Measurements from ENCODE around the gene PCBP3. TPM values are rescaled to one million over a fixed set of nuclear protein-coding genes. Genes with fewer than 3 reads are reported as not detected.

The PCBP3 gene
- total and polyA plus RNA-seq, 2 of the 8 experiments (the other 6 are each of a cell fraction or from before 2014, with no cell fraction given): 3.5 to 6.3 TPM

GRCh38 chr21:45948576-45949141 lies 305.1 kb downstream of the PCBP3 start:
- Histone ChIP-seq H2BK5ac (ENCODE audit: low read depth, low read length) (no peak overlapping the region), H4K8ac (ENCODE audit: extremely low read depth, insufficient read depth, low read length) (no peak overlapping the region; the same call in 1 of the 2 replicates), H4K91ac (replicated peaks; ENCODE audit: insufficient read length, low read length) (no peak overlapping the region), H3K79me2 (ENCODE audit: control insufficient read depth in 1 of 2, insufficient read depth in 2 of 2, low read length in 2 of 2) (no peaks in the 10 kb centered on the region), H3K14ac (ENCODE audit: insufficient read length) (no peak overlapping the region), H3K56ac (replicated peaks; ENCODE audit: insufficient read length, low read depth, low read length) (no peak overlapping the region), H3K4me2 (ENCODE audit: insufficient read depth in 1 of 2, low read depth in 2 of 2, low read length in 2 of 2) (no peak overlapping the region), H3K9ac (replicated peaks in 1 of 4; ENCODE audit: extremely low read depth in 1 of 4, low read depth in 3 of 4, low read length in 3 of 4) (no peak overlapping the region), H3K18ac (ENCODE audit: extremely low read depth, low read length) (no peak overlapping the region; the same call in 1 of the 2 replicates), H4K5ac (ENCODE audit: insufficient read length, low read depth, low read length) (no peak overlapping the region), H2BK120ac (replicated peaks; ENCODE audit: low read depth, low read length) (no peak overlapping the region), H2AK5ac (ENCODE audit: low read depth, low read length) (no peak overlapping the region), H3K79me1 (ENCODE audit: low read depth, low read length) (no peaks in the 10 kb centered on the region), H2AFZ (ENCODE audit: low read length) (no peak overlapping the region), H3K23me2 (ENCODE audit: low read depth, low read length) (no peaks in the 10 kb centered on the region), H3K9me3 (ENCODE audit: insufficient read depth in 2 of 2, low read depth in 1 of 2, low read length in 1 of 2) (no peaks in the 10 kb centered on the region), H3K4me3 (ENCODE audit: extremely low read depth in 1 of 4, insufficient read depth in 2 of 4, low read depth in 3 of 4, low read length in 4 of 4) (no peak overlapping the region), H2BK20ac (ENCODE audit: low read length) (no peak overlapping the region), H3K27ac (ENCODE audit: low read depth, low read length) (no peak overlapping the region), H3K36me3 (ENCODE audit: control insufficient read depth in 2 of 4, insufficient read depth in 4 of 4, low read length in 3 of 4) (no peaks in the 10 kb centered on the region), H4K20me1 (replicated peaks in 1 of 2; ENCODE audit: control insufficient read depth in 1 of 2, insufficient read depth in 2 of 2, low read length in 2 of 2) (no peaks in the 10 kb centered on the region), H2BK12ac (ENCODE audit: low read depth, low read length) (no peak overlapping the region), H3K27me3 (replicated peaks in 1 of 4; ENCODE audit: control insufficient read depth in 3 of 4, extremely low read depth in 1 of 4, insufficient read depth in 3 of 4, low read length in 3 of 4) (peaks cover 0 to 3% (median 0%) of the 10 kb centered on the region in 4 experiments; a peak in 1 of 7 replicates), H3K23ac (ENCODE audit: insufficient read length) (no peak overlapping the region), H3K4me1 (replicated peaks in 1 of 4; ENCODE audit: control insufficient read depth in 3 of 4, insufficient read depth in 4 of 4, low read length in 3 of 4) (no peaks in the 10 kb centered on the region; a peak in 1 of 7 replicates), H3K4ac (replicated peaks; ENCODE audit: insufficient read length, low read depth, low read length) (no peak overlapping the region), H2BK15ac (ENCODE audit: low read length) (no peak overlapping the region)
- no peak for FAIRE-seq
- DNase-seq (ENCODE audit: low read depth in 1 of 2, low spot score in 2 of 2): no peak
- POLR2A ChIA-PET (ENCODE audit: partially characterized antibody): no interaction called here
- CTCF ChIA-PET (ENCODE audit: partially characterized antibody): interaction anchor here (2.0 kb wide), 1 partner anchor 9 kb away, joined by 5 read pairs; no protein-coding TSS in a partner anchor
- 84% methylated on average over 25 of the region's 29 CpGs; no CpG with 5 or more reads in 1 of the 2 experiments for WGBS, 2 experiments (ENCODE audit: extremely low coverage in 1 of 2, insufficient coverage in 1 of 2, insufficient read length in 1 of 2, insufficient replicate concordance in 2 of 2, low coverage in 1 of 2, low lambda C conversion rate in 2 of 2, missing lambda C conversion rate in 1 of 2)
- TF ChIP-seq BACH1 (IDR thresholded peaks at IDR 0.05; ENCODE audit: low read length) (no peak), MAX (IDR thresholded peaks at IDR 0.05) (no peak)
